ENCODE data around the gene RTRAF. TPM values are rescaled to one million over a fixed set of nuclear protein-coding genes. Genes with fewer than 3 reads are reported as not detected.

Gene RTRAF
- total and polyA plus RNA-seq, 10 donors: 37.8 to 184 (median 92.3) TPM

DNA sequence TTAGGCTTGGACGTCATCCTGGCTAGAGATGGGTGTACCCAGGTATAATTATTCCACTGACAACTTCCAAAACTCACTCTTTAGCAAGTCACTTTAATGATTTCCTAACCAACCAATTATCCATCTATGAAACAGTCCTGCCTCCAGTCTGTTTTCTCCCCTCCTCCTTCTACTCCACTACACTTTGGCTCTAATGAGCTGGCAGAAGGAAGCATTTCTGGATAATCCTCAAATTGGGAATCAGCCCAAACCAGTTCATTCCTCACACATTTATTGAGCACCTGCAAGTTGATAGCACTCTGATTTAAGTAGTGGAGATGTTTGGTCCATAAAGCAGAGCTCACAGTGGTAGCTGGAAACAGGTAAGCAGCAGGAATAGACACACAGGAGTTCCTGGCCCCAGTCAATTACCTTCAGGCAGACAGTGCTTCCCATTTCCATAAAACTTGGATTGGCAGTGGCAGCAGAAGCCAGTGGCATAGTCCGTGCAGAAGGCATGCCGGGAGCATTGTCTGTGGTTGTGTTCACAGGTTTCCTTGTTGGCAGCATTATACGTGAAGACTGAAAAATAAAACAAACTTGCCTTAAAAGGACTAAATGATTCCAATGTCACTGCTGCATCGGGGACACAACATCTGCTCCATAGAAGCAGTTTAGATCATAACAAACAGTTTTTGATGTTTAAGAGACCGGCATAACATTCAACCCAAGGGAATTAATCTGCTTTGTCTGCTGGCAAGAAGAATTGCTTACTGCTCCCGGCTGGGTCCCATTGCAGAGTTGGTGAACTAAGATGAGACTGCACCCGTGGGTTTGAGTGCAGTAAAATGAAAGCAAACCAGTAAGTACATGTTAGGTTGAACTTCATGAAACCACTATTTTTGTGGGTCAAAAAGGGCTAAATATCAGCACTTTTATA, 53.3 kb downstream of the RTRAF start:
- intact Hi-C loops (cut with DNase I; ENCODE audit: low total_unique reads): no loop called here
- H3K4me1 ChIP-seq: peaks cover 0 to 3% (median 0%) of the 10 kb centered on the region in 6 donors
- no peak for DNase-seq

DNA sequence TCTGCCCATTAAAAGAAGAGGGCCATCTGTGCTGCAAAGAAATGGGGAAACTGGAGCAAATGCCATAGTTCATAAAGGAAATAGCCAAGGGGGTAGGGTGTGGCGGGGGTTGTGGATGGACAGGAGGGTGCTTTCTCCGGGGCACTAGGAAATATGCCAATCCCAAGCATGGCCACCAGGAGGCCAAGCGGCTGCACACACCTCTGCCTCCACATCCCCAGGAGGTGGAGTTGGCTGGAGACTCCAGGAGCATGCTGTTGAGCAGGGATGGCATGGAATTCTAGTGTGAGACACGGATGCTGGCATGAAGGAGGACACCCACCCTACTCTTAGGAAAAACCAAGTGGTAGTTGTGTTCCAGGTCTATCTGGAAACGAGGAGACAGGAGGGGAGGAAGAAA, 54.3 kb downstream of the RTRAF start:
- H3K27me3 ChIP-seq (replicated peaks in 1 of 7): peaks cover 0 to 12% (median 0%) of the 10 kb centered on the region in 7 donors
- H3K27ac ChIP-seq: no peak overlapping the region
- TF ChIP-seq POLR2A (IDR thresholded peaks at IDR 0.05): no peak
- TF ChIP-seq, protein P1, sequence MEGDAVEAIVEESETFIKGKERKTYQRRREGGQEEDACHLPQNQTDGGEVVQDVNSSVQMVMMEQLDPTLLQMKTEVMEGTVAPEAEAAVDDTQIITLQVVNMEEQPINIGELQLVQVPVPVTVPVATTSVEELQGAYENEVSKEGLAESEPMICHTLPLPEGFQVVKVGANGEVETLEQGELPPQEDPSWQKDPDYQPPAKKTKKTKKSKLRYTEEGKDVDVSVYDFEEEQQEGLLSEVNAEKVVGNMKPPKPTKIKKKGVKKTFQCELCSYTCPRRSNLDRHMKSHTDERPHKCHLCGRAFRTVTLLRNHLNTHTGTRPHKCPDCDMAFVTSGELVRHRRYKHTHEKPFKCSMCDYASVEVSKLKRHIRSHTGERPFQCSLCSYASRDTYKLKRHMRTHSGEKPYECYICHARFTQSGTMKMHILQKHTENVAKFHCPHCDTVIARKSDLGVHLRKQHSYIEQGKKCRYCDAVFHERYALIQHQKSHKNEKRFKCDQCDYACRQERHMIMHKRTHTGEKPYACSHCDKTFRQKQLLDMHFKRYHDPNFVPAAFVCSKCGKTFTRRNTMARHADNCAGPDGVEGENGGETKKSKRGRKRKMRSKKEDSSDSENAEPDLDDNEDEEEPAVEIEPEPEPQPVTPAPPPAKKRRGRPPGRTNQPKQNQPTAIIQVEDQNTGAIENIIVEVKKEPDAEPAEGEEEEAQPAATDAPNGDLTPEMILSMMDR (IDR thresholded peaks at IDR 0.05 in 8 of 11, conservative IDR thresholded peaks at IDR 0.05 in 3 of 11): peak in 7 of 11 experiments; percentile 27 to 66 (median 60)
- no peak for DNase-seq
- no peak overlapping the region for H3K4me3 ChIP-seq
- 48 to 64% (median 57%) methylated on average over 5 of the region's 5 CpGs for WGBS, 5 donors
- no peaks in the 10 kb centered on the region for H3K9me3 ChIP-seq
- no peaks in the 10 kb centered on the region for H3K36me3 ChIP-seq
- peaks cover 0 to 3% (median 0%) of the 10 kb centered on the region in 6 donors for H3K4me1 ChIP-seq
- intact Hi-C loops (cut with DNase I; ENCODE audit: low total_unique reads): no loop called here

More for the DNA sequence above, 53.3 kb downstream of the RTRAF start:
- no peak overlapping the region for H3K4me3 ChIP-seq
- TF ChIP-seq POLR2AphosphoS5 (IDR thresholded peaks at IDR 0.05) (no peak), POLR2A (IDR thresholded peaks at IDR 0.05) (no peak)
- TF ChIP-seq, protein P1 (IDR thresholded peaks at IDR 0.05 in 8 of 11, conservative IDR thresholded peaks at IDR 0.05 in 3 of 11): no peak
- peaks cover 0 to 12% (median 0%) of the 10 kb centered on the region in 7 donors for H3K27me3 ChIP-seq (replicated peaks in 1 of 7)
- WGBS, 5 donors: 61 to 77% (median 66%) methylated on average over 8 of the region's 8 CpGs
- no peak overlapping the region for H3K27ac ChIP-seq
- H3K36me3 ChIP-seq: no peaks in the 10 kb centered on the region
- no peaks in the 10 kb centered on the region for H3K9me3 ChIP-seq

DNA sequence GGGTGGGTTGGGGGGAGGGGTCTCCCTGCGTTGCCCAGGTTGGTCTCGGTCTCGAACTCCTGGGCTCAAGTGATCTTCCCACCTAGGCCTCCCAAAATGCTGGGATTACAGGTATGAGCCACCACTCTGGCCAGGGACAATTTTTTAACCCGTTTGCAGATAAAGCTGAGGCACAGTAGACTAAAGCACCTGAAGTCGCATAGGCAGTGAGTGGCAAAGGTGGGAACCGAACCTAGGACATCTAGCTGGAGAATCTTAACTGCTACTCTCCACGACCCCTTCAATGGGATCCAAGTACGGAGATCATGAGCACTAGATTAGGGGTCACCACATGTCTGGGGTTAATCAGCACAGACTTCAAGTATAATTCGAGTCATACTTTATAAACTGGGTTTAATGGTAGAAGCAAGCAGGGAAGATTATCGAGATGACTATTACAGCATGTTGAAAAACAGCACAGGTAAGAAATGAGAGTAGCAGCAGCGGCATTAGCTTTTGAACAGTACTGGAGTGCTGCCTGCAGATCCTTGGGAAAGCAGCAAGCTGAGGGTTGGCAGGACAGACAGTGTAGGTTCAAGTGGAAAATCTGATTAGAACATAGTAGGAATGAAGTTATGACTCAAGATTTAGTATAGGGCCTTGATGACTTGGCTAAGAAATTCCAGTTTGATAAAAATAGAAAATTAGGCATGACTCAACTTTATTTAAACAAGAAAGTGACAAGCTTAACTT, 55.6 kb downstream of the RTRAF start:
- H3K4me1 ChIP-seq: peaks cover 0 to 3% (median 0%) of the 10 kb centered on the region in 6 donors
- H3K4me3 ChIP-seq: no peak overlapping the region
- no peak overlapping the region for H3K27ac ChIP-seq
- peaks cover 0 to 12% (median 0%) of the 10 kb centered on the region in 7 donors for H3K27me3 ChIP-seq (replicated peaks in 1 of 7)
- no peaks in the 10 kb centered on the region for H3K36me3 ChIP-seq
- intact Hi-C loops (cut with DNase I; ENCODE audit: low total_unique reads): no loop called here
- WGBS, 5 donors: 83 to 96% (median 88%) methylated on average over 11 of the region's 11 CpGs
- TF ChIP-seq, protein P1 (IDR thresholded peaks at IDR 0.05 in 8 of 11, conservative IDR thresholded peaks at IDR 0.05 in 3 of 11): no peak
- no peak for TF ChIP-seq POLR2A (IDR thresholded peaks at IDR 0.05)
- TF ChIP-seq POLR2AphosphoS5 (IDR thresholded peaks at IDR 0.05): no peak
- H3K9me3 ChIP-seq: no peaks in the 10 kb centered on the region
- no peak for DNase-seq

All from spleen (tissue), 11 donors.